KOPT-K1 (cell line): ENCODE results near the gene MEG3.

ENCODE experiments used
- H3K27ac ChIP-seq: fragments of 200-600 bp; sonication (generic); 2 replicates; pipeline ENCODE4 v1.5.1; 2016; ENCODE audit warnings: antibody characterized with exemption, mild to moderate bottlenecking, low read depth, low read length; ENCODE audit not compliant: poor library complexity, severe bottlenecking
- H3K36me3 ChIP-seq: fragments of 200-600 bp; sonication (generic); 2 replicates; pipeline ENCODE4 v1.5.1; 2017; ENCODE audit warnings: antibody characterized with exemption, mild to moderate bottlenecking, low read length, moderate library complexity; ENCODE audit not compliant: insufficient read depth
- H3K9me3 ChIP-seq: fragments of 200-600 bp; sonication (generic); 2 replicates; pipeline ENCODE4 v1.5.1; 2017; ENCODE audit warnings: antibody characterized with exemption, low read length, mild to moderate bottlenecking; ENCODE audit not compliant: insufficient read depth, poor library complexity, severe bottlenecking

MEG3 gene

DNA sequence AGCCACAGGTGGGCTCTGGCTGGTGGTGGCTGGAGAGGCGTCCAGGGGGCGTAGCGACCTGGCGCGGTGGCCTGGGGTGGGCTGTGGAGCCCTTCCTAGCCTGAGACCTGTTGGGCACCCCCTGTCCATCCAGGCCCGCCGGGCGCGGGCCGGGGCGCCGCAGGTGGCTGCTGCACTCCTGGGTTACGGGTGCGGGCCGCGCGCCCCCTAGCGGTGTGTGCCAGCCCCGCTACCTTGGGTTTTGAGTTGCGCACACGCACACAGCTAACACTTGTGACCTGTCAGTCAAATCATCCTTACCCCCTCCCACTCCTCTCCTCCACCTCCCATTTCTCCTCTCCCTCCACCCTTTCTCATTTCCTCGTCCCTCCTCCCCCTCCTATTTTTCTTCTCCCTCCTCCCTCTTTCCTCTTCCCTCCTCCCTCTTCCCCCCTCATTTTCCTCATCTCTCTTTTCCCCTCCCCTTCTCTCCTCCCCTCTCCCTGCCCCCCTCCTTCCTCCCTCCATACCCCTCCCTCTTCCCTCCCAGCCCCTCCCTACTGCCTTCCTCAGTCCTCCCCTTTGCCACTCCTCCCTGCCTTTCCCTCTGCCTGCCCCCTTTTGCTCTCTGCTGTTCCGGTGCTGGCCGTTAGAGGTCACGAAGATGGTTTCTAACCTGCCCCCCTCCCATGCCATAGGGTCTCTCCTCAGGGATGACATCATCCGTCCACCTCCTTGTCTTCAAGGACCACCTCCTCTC lies 2.3 kb downstream of the MEG3 start:
- Histone ChIP-seq H3K36me3 (no peaks in the 10 kb centered on the region), H3K9me3 (peaks cover 33% of the 10 kb centered on the region), H3K27ac (no peak overlapping the region)

DNA sequence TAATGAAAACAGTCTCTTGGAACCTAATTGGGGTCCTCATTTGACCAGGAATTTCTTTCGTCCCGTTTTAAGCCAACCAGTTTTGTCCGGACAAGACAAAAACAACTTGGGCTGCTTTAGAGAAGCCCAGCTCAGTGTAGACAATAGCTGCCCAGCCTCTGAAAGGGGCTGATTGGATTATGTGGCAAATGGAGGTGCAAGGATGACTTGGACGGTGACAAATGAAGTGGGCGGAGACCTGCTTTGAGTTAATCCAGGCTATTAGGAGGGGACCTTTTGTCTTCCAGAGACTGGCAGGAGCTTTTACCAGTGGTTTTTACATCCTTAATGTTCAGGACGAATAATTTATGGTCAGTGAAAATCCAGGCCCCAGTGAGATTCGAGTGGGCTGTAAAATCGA lies 4.8 kb downstream of the MEG3 start:
- Histone ChIP-seq H3K9me3 (peaks cover 33% of the 10 kb centered on the region), H3K27ac (no peak overlapping the region)

DNA sequence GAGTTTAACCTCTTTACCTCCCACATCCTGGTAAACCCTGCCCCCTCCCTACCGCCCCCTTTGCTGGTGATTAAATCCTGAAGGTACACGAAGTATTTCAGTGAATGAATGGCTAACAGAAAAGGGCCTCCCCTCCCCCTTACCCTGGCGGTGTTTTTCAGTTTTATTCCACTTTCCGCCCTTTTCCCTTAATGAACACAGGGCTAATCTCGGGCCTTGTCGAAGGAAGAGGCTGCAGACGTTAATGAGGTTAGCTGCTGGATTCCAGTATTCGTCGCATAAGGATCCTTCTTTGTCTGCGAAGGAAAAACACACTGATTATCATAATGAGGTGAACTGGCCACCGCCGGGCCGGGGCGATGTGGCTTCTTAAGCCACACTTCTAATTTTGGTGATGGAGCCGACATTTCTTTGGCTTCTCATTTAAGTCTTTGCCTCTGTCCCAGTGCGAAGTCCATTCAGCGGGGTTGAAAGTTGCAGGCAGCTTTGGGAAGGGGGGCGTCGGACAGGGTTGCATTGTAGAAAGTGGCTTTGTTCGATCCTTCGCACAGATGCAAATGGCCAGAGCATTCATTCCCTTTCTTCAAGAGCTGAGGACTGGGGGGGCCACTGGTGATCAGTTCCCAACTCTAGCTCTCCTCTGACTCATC lies 6.5 kb downstream of the MEG3 start:
- peaks cover 15% of the 10 kb centered on the region for H3K9me3 ChIP-seq
- no peak overlapping the region for H3K27ac ChIP-seq
- H3K36me3 ChIP-seq, result no peaks in the 10 kb centered on the region

More for the DNA sequence above, 4.8 kb downstream of the MEG3 start:
- no peaks in the 10 kb centered on the region for H3K36me3 ChIP-seq

DNA sequence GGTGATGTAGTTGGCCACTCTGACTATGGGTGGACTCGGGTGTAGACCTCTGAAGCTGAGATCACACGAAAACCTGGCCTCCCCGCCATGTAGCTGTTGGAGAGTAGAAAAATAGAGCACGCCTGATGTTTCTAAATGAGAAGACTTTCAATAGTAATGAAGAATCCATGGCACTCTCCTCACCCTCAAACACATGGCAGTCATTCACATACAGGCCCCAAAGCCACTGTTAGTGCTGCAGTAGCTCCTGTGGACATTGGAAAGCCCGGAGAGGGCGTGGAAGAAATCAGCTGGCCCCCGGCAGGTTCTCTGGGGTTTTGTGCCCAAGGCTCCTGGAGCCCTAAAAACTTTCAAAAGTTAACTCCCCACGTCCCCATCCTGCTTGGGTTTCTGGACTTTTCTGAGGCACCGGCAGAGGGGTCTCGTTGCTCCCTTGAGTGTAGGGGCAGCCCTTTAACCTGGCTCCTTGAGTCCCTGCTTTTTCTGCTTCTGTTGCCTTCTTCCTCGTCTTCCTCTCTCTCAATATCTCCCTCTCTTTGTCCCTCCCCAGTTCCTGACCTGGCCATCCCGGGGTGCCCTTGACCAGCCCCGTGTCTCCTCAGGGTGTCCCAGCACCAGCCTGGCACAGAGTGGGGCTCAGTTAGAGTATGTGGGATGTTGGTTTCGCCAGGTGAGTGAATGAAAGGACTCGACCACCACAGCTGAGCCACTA lies 8.3 kb downstream of the MEG3 start:
- Histone ChIP-seq H3K9me3 (peaks cover 7% of the 10 kb centered on the region), H3K36me3 (no peaks in the 10 kb centered on the region), H3K27ac (no peak overlapping the region)

DNA sequence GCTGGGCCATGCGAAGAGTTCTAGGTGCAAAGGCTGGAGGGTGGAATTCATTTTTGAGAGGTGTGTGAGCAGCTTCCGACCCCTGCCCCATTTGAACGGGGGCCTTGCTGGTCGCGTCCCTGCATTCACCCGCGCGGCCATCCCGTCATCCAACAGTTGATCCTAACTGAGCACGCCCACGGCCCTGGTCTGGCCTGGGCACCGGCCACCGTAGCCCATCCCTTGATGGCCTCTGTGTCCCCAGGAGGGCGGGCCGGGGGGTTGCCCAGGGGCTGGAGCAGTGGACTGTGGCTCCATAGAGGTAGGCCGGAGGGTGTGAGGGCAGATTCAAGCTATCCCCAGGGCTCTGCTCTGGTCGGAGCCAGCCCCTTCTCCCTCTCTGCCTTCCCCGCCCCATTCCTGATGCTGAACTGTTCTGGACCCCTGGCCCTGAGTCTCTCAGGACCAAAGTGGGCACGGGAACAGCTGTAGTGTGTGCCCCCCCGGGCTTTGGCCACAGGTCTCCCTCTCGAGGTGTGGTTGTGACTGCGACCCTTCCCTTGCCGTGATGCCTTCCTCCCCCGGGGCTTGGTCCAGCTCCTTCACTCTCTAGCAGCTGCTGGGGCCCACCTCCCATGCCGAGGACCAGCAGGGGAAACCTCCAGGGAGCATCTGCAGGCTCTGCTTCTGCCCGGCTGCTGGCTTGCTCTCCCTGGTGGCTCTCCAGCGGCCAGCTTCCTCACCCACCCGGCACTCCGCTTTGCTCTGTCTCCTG lies 9.1 kb downstream of the MEG3 start:
- Histone ChIP-seq H3K27ac (no peak overlapping the region), H3K36me3 (no peaks in the 10 kb centered on the region), H3K9me3 (peaks cover 7% of the 10 kb centered on the region)

GRCh38 chr14:100835548-100836310 lies 9.8 kb downstream of the MEG3 start:
- H3K9me3 ChIP-seq, result peaks cover 7% of the 10 kb centered on the region
- no peaks in the 10 kb centered on the region for H3K36me3 ChIP-seq
- H3K27ac ChIP-seq, result no peak overlapping the region

- H3K9me3 ChIP-seq, result peaks cover 7% of the 10 kb centered on the region
- no peak overlapping the region for H3K27ac ChIP-seq
- no peaks in the 10 kb centered on the region for H3K36me3 ChIP-seq
Measured at GRCh38 chr14:100836311-100836805, 10.4 kb downstream of the MEG3 start.

GRCh38 chr14:100836941-100837804 lies 11.3 kb downstream of the MEG3 start:
- Histone ChIP-seq H3K27ac (no peak overlapping the region), H3K9me3 (peaks cover 7% of the 10 kb centered on the region), H3K36me3 (no peaks in the 10 kb centered on the region)

GRCh38 chr14:100837805-100838350 lies 12.0 kb downstream of the MEG3 start:
- Histone ChIP-seq H3K36me3 (no peaks in the 10 kb centered on the region), H3K9me3 (no peaks in the 10 kb centered on the region), H3K27ac (no peak overlapping the region)

GRCh38 chr14:100838493-100839314 lies 12.8 kb downstream of the MEG3 start:
- Histone ChIP-seq H3K9me3 (no peaks in the 10 kb centered on the region), H3K27ac (no peak overlapping the region), H3K36me3 (no peaks in the 10 kb centered on the region)

GRCh38 chr14:100839315-100839585 lies 13.3 kb downstream of the MEG3 start:
- Histone ChIP-seq H3K9me3 (no peaks in the 10 kb centered on the region), H3K27ac (no peak overlapping the region), H3K36me3 (no peaks in the 10 kb centered on the region)

GRCh38 chr14:100839681-100840111 lies 13.8 kb downstream of the MEG3 start:
- Histone ChIP-seq H3K36me3 (no peaks in the 10 kb centered on the region), H3K9me3 (no peaks in the 10 kb centered on the region), H3K27ac (no peak overlapping the region)
